Measurements from ENCODE around the gene SPOCD1. TPM values are rescaled to one million over a fixed set of nuclear protein-coding genes. Genes with fewer than 3 reads are reported as not detected.
A peak's percentile ranks its signal among the peaks of the same experiment; 100 is the strongest.

SPOCD1 gene
- polyA plus RNA-seq, 1 experiment, result 78.8 TPM

DNA sequence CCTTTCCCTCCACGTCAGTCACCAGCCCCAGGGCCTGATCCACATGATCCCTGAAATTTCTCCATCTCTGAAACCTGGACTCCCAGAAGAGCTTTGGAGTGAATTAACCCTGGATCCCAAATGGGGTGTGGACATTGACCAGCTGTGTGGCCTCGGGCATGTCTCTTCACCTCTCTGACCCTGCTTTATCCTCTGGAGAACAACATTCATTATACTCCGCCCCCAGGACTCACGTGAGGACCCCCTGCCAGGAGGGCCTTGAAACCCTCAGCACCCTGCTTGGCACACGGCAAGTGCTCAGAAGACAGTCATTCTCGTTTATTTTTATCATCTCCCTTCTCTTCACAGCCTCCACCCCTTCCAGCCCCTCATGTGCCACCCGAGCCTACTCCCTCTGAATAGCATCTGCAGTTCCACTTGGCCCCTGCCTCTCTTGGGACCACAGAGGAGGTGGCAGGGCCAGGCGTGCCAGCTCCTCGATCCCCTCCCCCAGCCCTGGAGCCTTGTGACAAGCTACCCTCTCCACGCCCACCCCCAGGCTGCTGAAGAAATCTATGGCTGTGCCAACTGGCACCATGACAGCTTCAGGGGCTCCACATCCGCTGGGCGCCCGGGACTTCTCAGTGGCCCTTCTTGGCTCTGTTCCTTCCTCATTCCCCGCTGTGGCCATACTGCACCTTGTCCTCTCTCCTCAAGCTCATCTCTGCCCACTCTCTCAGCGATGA is 69.7 kb downstream of the SPOCD1 start:
- no peak overlapping the region for H3K4me3 ChIP-seq (ENCODE audit: low read depth, low read length)
- no peak for DNase-seq (ENCODE audit: low read depth, low spot score)
- CTCF ChIA-PET, result interaction anchor here (0.8 to 3.4 kb wide), 23 partner anchors 12 to 257 kb away, joined by 3 to 28 read pairs (median 4); partner anchors contain the start of gene COL16A1
- H3K27ac ChIP-seq (ENCODE audit: low read depth, low read length), result no peak overlapping the region
- H3K27me3 ChIP-seq (ENCODE audit: control insufficient read depth, insufficient read depth, low read length), result no peaks in the 10 kb centered on the region
- H3K9me3 ChIP-seq (ENCODE audit: control insufficient read depth, insufficient read depth, low read length), result no peaks in the 10 kb centered on the region; the same call in 1 of the 2 replicates
- TF ChIP-seq, protein P1, sequence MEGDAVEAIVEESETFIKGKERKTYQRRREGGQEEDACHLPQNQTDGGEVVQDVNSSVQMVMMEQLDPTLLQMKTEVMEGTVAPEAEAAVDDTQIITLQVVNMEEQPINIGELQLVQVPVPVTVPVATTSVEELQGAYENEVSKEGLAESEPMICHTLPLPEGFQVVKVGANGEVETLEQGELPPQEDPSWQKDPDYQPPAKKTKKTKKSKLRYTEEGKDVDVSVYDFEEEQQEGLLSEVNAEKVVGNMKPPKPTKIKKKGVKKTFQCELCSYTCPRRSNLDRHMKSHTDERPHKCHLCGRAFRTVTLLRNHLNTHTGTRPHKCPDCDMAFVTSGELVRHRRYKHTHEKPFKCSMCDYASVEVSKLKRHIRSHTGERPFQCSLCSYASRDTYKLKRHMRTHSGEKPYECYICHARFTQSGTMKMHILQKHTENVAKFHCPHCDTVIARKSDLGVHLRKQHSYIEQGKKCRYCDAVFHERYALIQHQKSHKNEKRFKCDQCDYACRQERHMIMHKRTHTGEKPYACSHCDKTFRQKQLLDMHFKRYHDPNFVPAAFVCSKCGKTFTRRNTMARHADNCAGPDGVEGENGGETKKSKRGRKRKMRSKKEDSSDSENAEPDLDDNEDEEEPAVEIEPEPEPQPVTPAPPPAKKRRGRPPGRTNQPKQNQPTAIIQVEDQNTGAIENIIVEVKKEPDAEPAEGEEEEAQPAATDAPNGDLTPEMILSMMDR (IDR thresholded peaks at IDR 0.05; ENCODE audit: low read depth, low read length), result no peak
- POLR2A ChIA-PET, result interaction anchor here (0.8 to 1.0 kb wide), 2 partner anchors 82 to 85 kb away, joined by 3 read pairs; no protein-coding TSS in a partner anchor

GRCh38 chr1:31745096-31745945 is 70.5 kb downstream of the SPOCD1 start:
- Histone ChIP-seq H3K27ac (ENCODE audit: low read depth, low read length) (no peak overlapping the region), H3K4me3 (ENCODE audit: low read depth, low read length) (no peak overlapping the region), H3K9me3 (ENCODE audit: control insufficient read depth, insufficient read depth, low read length) (no peaks in the 10 kb centered on the region; the same call in 1 of the 2 replicates), H3K27me3 (ENCODE audit: control insufficient read depth, insufficient read depth, low read length) (no peaks in the 10 kb centered on the region)
- no peak for DNase-seq (ENCODE audit: low read depth, low spot score)
- ChIA-PET CTCF (interaction anchor here (0.6 to 3.4 kb wide), 27 partner anchors 11 to 266 kb away, joined by 3 to 28 read pairs (median 4); partner anchors contain the start of gene COL16A1), POLR2A (interaction anchor here (0.8 to 1.0 kb wide), 2 partner anchors 81 to 84 kb away, joined by 3 read pairs; no protein-coding TSS in a partner anchor)
- TF ChIP-seq, protein P1 (IDR thresholded peaks at IDR 0.05; ENCODE audit: low read depth, low read length), result peak; percentile 86

DNA sequence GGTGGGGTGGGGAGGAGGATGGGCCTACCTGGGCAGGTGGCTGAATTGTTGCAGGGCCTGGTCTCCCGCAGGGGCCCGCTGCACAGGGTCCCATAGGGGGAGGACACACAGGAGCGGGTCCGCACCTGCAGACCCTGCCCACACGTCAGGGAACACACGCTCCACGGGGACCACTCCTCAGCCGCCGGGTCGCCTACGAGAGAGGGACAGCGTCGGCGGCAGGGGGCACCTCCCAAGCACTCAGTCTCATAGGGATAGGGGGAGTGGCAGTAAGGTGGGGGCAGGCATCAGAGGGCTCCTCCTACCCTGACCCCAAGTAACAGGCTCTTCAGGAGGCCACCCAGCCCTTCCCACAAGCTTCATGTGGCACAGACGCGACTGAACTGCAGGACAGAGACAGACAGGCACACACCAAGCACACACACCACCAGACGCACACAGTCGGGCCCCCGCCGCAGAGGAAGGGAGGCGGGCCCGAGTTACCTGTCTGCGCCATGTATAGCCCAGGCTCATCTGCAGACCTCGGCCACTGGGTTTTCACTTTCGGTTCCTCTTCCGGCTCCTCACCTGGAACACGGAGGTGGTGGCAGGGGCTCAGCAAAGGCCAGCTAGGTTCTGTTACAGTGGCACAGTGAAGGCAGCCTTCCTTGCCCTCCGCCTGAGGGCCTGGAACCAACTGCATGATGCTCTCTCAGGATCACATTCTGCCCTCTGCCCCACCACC is 71.5 kb downstream of the SPOCD1 start:
- no peak for DNase-seq (ENCODE audit: low read depth, low spot score)
- ChIA-PET POLR2A (no interaction called here), CTCF (interaction anchor here (1.8 to 3.4 kb wide), 6 partner anchors 19 to 84 kb away, joined by 4 to 28 read pairs (median 14); no protein-coding TSS in a partner anchor)
- H3K9me3 ChIP-seq (ENCODE audit: control insufficient read depth, insufficient read depth, low read length), result no peaks in the 10 kb centered on the region; the same call in 1 of the 2 replicates
- no peaks in the 10 kb centered on the region for H3K27me3 ChIP-seq (ENCODE audit: control insufficient read depth, insufficient read depth, low read length)
- H3K27ac ChIP-seq (ENCODE audit: low read depth, low read length), result no peak overlapping the region
- TF ChIP-seq, protein P1 (IDR thresholded peaks at IDR 0.05; ENCODE audit: low read depth, low read length), result no peak
- no peak overlapping the region for H3K4me3 ChIP-seq (ENCODE audit: low read depth, low read length)

- Histone ChIP-seq H3K9me3 (ENCODE audit: control insufficient read depth, insufficient read depth, low read length) (no peaks in the 10 kb centered on the region; the same call in 1 of the 2 replicates), H3K27ac (ENCODE audit: low read depth, low read length) (no peak overlapping the region), H3K27me3 (ENCODE audit: control insufficient read depth, insufficient read depth, low read length) (no peaks in the 10 kb centered on the region), H3K4me3 (ENCODE audit: low read depth, low read length) (no peak overlapping the region)
- ChIA-PET CTCF (no interaction called here), POLR2A (no interaction called here)
- DNase-seq (ENCODE audit: low read depth, low spot score), result no peak
- TF ChIP-seq, protein P1 (IDR thresholded peaks at IDR 0.05; ENCODE audit: low read depth, low read length), result no peak
These were observed 73.2 kb downstream of the SPOCD1 start for GRCh38 chr1:31742462-31743212.

Small RNA genes within 50 kb of the gene (small RNA-seq; reads per million reads assigned to genes)
- gene MIR4254 (ENCODE audit: insufficient read length, low read depth), result not detected

Other genes with a start within 250 kb of the SPOCD1 start
- 0.32 and 0.36 TPM in 2 replicates for gene TINAGL1, start 239.5 kb downstream of the SPOCD1 start, polyA plus RNA-seq (2011; rRNA removed)
- gene HCRTR1, start 198.3 kb downstream of the SPOCD1 start, polyA plus RNA-seq (2011; rRNA removed), result not detected in 2 replicates
- 71.8 and 88.3 TPM in 2 replicates for gene PEF1, start 171.1 kb downstream of the SPOCD1 start, polyA plus RNA-seq (2011; rRNA removed)
- 35.4 and 39.5 TPM in 2 replicates for gene COL16A1, start 112.0 kb downstream of the SPOCD1 start, polyA plus RNA-seq (2011; rRNA removed)
- 5.4 and 7.2 TPM in 2 replicates for gene ADGRB2, start 51.7 kb downstream of the SPOCD1 start, polyA plus RNA-seq (2011; rRNA removed)
- 536 and 658 TPM in 2 replicates for gene PTP4A2, start 122.3 kb upstream of the SPOCD1 start, polyA plus RNA-seq (2011; rRNA removed)
- 76.2 and 76.6 TPM in 2 replicates for gene KHDRBS1, start 197.8 kb upstream of the SPOCD1 start, polyA plus RNA-seq (2011; rRNA removed)

Measured in AG04450 (cell line).